Type B pancreatic cell (in vitro differentiated cells): ENCODE results near the gene UCHL3. TPM values are rescaled to one million over a fixed set of nuclear protein-coding genes. Genes with fewer than 3 reads are reported as not detected.
"Not testable (repeated sequence)": the region's sequence is repeated elsewhere in the genome, so short reads cannot be mapped to it uniquely, and the experiment has no call there.

ENCODE experiments used
- DNase-seq: peaks from one replicate; pipeline ENCODE4 v3.0.0; 2021; ENCODE audit warnings: mixed read lengths; ENCODE audit not compliant: unreplicated experiment; ENCODE audit errors: extremely low spot score
- H3K27ac Mint-ChIP-seq: 2 replicates; pipeline ENCODE4 v1.8.0; 2021; ENCODE audit warnings: mild to moderate bottlenecking, mixed read lengths
- H3K27me3 Mint-ChIP-seq: 2 replicates; pipeline ENCODE4 v1.8.0; 2021; ENCODE audit warnings: mixed read lengths
- H3K36me3 Mint-ChIP-seq: 2 replicates; pipeline ENCODE4 v1.8.0; 2021; ENCODE audit warnings: mixed read lengths
- H3K4me1 Mint-ChIP-seq: one replicate; pipeline ENCODE4 v1.8.0; 2021; ENCODE audit warnings: mixed read lengths; ENCODE audit not compliant: unreplicated experiment
- H3K4me3 Mint-ChIP-seq: 2 replicates; pipeline ENCODE4 v1.8.0; 2021; ENCODE audit warnings: mild to moderate bottlenecking, mixed read lengths
- H3K9me3 Mint-ChIP-seq: 2 replicates; pipeline ENCODE4 v1.8.0; 2021; ENCODE audit warnings: mixed read lengths
- CTCF ChIP-seq: fragments of 200-600 bp; sonication (generic); conservative IDR thresholded peaks from 2 replicates; pipeline ENCODE4 v1.5.0; 2021; ENCODE audit warnings: antibody characterized with exemption, mild to moderate bottlenecking
- total RNA-seq: library from RNA; stranded (reverse); gene quantifications from 2 replicates; pipeline ENCODE4 v1.2.1, GENCODE V29; 2021; ENCODE audit warnings: low replicate concordance

UCHL3 gene
- total RNA-seq, 1 donor from 2014 or later = 31.1 TPM

GRCh38 chr13:75541961-75542360 lies 7.6 kb upstream of the UCHL3 start:
- Mint-ChIP-seq H3K4me3 (no peak overlapping the region), H3K27me3 (no peaks in the 10 kb centered on the region), H3K27ac (no peak overlapping the region), H3K4me1 (peaks cover 4% of the 10 kb centered on the region), H3K9me3 (peaks cover 5% of the 10 kb centered on the region), H3K36me3 (no peaks in the 10 kb centered on the region)
- no peak for TF ChIP-seq CTCF
- no peak for DNase-seq

DNA sequence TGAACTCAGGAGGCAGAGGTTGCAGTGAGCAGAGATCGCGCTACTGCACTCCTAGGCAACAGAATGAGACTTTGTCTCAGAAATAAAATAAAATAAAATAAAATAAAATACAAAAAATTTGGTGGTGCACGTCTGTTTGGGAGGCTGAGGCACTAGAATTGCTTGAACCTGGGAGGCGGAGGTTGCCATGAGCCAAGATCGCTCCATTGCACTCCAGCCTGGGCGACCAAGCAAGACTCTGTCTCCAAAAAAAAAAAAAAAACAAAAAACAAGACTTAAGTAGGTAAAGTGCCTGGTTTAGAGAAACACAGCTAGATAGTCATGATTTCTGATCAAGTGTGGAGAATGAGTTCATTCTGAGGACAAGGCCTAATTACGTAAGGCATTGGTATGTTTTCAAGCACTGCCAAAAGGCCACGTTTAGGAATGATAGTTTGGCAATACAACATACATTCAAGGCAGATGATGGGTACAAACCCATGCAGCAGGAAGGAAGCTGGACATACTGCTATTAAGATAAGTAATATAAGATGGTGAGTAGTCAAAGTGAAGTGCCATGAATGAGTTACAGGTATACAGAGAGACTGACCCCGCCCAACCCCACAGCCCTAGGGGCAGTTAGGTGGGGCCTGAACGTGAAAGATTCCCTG lies 4.8 kb upstream of the UCHL3 start:
- no peak for DNase-seq
- H3K36me3 Mint-ChIP-seq = no peaks in the 10 kb centered on the region
- H3K27ac Mint-ChIP-seq = peak overlapping the region; percentile 56
- H3K4me1 Mint-ChIP-seq = peaks cover 14% of the 10 kb centered on the region
- H3K9me3 Mint-ChIP-seq = no peaks in the 10 kb centered on the region
- H3K27me3 Mint-ChIP-seq = no peaks in the 10 kb centered on the region
- no peak for TF ChIP-seq CTCF
- no peak overlapping the region for H3K4me3 Mint-ChIP-seq

DNA sequence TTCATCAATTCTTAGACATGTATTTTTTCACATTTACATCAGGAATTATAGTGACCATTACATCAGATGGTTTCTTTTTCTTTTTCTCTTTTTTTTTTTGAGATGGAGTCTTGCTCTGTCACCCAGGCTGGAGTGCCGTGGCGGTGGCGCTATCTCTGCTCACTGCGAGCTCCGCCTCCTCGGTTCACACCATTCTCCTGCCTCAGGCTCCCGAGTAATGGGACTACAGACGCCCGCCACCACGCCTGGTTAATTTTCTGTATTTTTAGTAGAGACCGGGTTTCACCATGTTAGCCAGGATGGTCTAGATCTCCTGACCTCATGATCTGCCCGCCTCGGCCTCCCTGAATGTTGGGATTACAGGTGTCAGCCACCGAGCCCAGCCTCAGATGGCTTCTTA lies 4.2 kb upstream of the UCHL3 start:
- H3K36me3 Mint-ChIP-seq, H3K27ac Mint-ChIP-seq, DNase-seq, H3K27me3 Mint-ChIP-seq, H3K4me3 Mint-ChIP-seq, H3K9me3 Mint-ChIP-seq: not testable (repeated sequence)
- H3K4me1 Mint-ChIP-seq = peaks cover 14% of the 10 kb centered on the region

GRCh38 chr13:75547917-75548316 lies 1.7 kb upstream of the UCHL3 start:
- no peak for DNase-seq
- Mint-ChIP-seq H3K4me3 (peak overlapping the region; percentile 98), H3K4me1 (peaks cover 18% of the 10 kb centered on the region), H3K36me3 (no peaks in the 10 kb centered on the region), H3K27ac (no peak overlapping the region), H3K9me3 (no peaks in the 10 kb centered on the region), H3K27me3 (no peaks in the 10 kb centered on the region)
- TF ChIP-seq CTCF = no peak

DNA sequence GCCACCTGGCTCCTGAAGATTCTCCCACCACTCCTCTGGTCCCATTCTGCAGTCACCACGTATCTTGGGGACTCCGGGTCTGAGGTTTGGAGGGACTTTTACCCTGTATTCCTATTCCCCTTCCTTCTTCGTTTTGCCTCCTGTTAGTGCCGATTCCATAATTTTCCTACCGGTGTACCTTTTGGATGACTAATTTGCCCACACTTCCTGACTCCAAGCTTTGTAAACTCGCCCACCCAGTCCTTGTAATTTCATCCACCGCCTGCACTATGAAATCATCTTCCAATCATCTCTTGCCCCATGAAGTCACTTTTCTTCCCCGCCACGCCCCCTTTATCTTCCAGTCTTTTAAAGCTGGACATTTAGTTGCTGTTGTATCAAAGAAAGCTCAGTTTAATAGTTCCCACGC lies 572 bp downstream of the UCHL3 start:
- H3K27me3 Mint-ChIP-seq = no peaks in the 10 kb centered on the region
- H3K9me3 Mint-ChIP-seq = no peaks in the 10 kb centered on the region
- DNase-seq = no peak
- peaks cover 16% of the 10 kb centered on the region for H3K36me3 Mint-ChIP-seq
- no peak for TF ChIP-seq CTCF
- H3K27ac Mint-ChIP-seq = peak overlapping the region; percentile 94
- H3K4me1 Mint-ChIP-seq = peaks cover 23% of the 10 kb centered on the region
- H3K4me3 Mint-ChIP-seq = peak overlapping the region; percentile 98

- TF ChIP-seq CTCF = no peak
- no peak overlapping the region for H3K27ac Mint-ChIP-seq
- no peaks in the 10 kb centered on the region for H3K27me3 Mint-ChIP-seq
- H3K4me3 Mint-ChIP-seq = no peak overlapping the region
- H3K4me1 Mint-ChIP-seq = peaks cover 16% of the 10 kb centered on the region
- peaks cover 25% of the 10 kb centered on the region for H3K36me3 Mint-ChIP-seq
- no peak for DNase-seq
- no peaks in the 10 kb centered on the region for H3K9me3 Mint-ChIP-seq
Observed at GRCh38 chr13:75554464-75554863, 4.9 kb downstream of the UCHL3 start.
